ENCODE results near the gene HELZ2.

HELZ2 gene

DNA sequence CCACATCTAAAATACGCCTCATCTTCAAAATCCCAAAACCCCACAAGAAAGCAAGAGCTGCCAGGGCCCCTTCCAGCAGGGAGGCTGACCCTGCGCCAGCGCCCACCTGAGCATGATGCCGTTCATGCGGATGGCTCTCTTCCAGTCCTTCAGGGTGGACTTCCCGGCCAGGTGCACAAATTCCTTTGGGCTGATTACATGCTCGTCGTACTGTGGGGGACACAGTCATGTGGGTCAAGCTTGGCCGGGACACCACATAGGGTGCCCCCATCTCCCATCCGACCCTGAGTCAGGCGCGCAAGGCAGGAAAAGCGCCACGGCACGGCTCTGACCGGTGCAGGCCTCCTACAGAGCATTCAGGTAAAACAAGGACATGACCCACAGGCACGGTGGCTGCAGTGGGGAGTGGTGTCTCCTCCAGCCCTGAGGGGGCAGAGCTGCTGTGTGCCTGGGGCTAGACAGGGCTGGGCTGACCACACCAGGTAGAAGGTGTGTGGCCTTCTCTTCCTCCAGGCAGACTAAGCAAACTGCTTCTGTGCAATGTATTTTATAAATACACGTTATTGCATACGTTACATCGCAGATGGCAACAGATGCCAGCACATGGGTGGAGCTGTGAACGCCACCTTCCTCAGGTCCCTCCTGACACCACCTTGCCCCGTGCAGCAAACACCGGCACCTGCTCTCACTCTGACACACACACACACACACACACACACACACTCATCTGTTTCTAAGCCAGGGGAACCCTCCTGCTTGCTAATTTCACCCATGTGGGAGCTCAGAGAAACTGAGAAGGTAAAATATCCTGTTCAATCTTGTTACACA lies 23.8 kb upstream of the HELZ2 start:
- DNase-seq: no peak

DNA sequence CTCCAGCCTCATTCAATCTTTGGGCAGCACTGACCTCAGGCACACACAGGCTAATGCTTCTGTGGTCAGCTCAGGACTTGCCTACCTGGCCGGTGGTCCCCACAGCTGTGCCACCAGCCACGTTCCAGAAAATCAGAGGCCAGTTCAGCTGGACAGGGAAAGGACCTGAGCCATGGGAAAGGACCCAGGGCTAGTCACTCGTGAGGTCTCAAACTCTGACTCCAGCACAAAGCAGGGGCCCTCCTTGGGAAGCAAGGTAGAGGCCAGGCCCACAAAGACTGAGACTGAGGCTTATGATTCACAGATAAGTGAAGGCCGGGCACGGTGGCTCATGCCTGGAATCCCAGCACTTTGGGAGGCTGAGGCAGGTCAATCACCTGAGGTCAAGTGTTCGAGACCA lies 22.4 kb upstream of the HELZ2 start:
- DNase-seq: no peak

DNA sequence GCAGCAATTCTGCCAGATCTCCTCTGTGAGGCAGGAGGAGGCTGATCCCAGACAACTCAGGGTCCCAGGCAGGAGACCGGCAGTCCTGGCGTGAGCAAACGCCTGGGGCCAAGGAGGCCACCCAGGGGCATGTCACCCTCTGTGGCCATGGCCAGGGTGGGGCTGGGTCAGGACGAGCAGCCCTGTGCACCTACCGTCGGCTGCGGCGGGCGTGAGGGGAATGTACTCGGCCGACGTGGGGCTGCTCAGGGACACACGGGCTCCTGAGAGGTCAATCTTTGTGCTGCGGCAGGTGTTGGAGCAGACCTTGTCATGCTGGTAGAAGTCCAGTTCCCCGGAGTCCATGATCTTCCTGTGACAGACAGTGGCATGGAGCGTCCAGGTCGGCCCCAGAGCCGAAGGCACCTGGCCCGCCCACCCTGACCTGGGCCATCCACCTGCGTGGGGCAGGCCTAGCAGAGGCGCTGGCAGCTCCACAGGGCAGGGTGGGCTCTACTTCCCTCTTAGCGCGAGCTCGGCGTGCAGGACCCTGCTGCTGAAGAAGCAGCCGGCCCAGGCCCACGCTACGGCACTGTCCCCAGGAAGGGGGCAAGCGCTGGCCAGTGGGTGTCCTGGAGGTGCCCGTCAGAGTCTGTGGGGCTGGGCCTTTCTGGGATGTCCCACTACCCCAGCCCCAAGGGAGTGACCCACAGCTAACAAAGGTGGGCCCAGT lies 21.5 kb upstream of the HELZ2 start:
- no peak for DNase-seq

DNA sequence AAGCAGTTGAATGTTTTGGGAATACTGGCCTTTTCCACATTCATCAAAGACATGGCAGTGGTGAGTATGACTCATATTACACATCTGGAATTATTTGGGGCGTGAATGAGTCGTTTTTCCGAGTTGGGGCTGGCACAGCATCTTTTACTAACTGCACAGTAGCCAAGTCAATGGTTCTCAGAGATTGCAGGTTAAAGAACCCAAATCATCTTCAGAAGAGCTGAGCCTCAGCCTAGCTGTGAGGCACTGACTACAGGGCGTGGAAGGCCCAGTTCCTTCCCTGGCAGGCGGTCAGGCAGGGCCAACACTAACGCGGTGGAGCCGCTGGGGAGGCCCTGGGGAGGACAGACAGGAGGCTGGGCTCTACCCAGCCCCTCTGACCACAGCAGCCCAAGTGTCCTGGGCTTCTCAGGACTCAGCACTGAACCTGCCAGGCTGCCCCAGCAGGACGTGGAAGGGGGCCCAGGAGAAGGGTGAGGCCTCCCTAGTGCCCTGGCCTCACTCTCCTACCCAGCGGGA lies 20.1 kb upstream of the HELZ2 start:
- DNase-seq: no peak

DNA sequence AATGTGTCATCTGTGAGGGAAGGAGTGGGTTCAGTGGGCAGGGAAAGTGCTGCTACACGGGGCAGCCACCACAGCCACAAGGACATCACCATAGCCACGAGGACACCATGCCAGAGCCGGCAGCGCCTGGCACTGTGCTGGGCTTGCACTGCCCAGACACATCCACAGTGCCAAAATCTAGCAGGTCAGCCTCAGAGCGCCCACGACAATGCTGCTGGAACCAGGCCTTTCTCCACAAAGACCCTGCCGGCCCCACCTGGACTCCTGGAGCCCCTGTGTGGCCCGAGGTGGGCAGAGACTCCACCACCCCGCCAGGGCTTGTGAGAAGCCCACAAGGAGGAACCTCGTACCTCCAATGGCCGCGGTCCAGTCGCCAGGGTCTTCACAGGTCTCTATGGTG lies 18.6 kb upstream of the HELZ2 start:
- no peak for DNase-seq

DNA sequence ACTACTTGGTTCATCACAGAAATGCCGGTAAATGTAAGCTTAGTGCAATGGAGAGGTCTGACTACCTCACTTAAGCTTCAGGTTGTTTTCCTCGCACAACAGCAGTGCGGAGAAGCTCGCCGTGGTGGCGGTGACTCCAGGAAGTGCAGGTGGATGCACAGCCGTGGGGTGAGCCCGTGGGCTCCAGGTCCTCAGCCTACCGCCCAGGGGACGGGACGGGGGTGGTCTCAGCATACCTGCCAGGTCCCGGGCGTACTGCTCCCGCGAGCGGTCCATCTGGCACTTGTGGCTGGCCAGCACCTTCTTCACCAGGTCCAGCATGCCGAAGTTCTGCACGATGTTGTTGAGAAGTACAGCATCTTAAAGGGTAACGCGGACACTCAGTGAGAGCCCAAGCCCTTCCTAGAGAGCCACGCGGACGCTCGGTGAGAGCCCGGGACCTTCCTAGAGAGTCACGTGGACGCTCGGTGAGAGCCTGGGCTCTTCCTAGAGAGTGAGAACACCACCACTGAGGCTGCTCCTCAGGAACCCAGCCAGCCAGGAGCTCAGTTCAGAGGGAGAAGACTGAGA lies 17.8 kb upstream of the HELZ2 start:
- DNase-seq: no peak

DNA sequence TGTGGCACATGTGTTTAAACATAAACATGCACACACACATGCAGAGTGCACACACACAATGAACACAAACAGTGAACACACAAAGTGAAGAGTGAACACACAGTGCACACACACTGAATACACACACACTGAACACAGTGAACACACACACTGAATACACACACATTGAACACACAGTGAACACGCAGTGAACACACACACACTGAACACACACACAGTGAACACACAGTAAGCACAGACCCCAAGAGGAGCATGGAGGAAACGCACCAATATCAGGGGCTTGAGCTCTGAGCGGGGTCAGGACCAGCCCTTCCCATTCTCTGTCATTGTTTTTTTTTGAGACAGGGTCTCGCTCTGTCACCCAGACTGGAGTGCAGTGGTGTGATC lies 17.1 kb upstream of the HELZ2 start:
- no peak for DNase-seq

DNA sequence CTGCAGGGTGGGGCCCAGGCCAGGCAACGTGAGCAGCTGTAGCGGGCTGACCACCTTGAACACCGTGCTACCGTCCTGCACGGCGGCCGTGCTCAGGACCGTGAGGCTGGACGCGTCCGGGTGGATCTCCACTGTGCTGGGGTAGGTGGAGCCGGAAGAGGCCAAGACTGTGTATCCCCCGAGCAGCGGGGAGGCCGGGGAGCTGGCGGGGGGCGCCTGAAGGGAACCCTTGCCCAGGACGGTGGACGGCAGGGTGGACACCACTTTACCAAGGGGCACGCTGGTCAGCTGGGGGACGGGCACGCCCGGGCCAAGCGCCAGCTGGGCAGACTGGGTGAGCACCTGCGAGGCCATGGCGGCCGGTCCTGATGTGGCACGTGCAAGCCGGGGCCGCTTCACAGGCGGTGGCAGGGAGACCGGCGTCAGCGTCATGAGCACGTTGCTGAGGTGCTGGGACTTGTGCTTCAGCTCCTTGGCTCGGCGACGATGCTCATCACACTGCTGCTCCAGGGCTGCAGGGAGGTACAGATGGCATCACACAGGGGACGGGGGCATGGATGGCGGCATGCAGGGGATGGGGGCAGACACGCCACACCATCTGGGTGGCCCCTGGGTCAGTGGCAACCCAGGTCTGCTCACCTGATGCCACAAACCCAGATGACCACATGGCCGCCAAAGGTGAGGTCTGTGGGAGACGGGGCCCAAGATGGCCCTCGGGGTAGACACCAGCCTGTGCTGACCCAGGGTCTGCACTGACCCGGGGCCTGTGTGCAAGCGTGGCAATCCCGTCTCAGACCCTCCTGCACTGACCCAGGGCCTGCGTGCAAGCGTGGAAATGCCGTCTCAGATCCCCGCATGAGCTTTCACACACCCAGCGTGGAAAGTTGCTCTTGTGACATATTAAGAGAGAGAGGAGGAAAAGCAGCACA lies 16.4 kb upstream of the HELZ2 start:
- no peak for DNase-seq

DNA sequence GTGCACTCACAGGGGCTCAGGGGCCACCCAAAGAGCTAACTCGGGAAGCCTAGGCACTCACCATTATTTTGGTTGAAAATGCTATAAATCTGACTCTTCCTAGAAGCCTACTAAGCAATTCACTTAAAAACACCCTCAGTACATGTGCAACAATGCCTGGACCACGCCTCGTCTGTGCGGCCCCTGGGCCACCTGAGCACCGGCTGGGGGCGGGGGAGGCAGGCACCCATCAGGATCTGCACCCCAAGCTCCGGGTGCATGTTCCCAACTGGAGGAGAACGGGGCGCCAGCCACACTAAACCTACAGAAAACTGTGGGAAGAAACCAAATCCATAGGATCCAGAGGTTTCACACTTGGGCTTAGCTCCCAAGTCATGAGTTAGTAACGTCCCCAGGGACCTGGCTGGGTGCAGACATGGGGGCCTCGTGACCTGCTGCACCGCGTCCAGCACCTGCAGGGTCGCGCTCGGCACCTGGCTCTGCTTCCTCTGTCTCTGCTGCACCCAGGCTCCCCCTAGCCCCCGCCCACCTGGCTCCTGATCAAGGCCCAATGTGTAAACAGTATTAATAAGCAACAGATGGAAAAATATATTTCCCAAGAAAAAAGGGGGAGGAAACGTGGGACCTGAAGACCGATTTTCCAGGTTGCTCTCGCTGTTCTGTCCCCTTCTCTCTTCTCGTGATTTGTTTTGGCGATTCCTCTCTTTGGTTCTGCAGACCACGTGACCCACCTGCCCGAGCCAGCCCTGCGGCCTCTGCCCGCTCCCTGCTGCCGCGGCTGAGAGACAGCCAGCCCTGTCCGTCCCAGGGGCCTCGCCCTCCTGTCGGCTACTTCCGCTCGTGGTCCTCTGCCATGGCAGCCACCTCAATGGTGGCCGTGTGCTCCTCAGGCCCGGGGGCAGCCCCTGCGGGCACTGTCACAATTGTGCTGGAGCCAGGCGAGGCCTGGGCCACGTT lies 15.5 kb upstream of the HELZ2 start:
- no peak for DNase-seq

DNA sequence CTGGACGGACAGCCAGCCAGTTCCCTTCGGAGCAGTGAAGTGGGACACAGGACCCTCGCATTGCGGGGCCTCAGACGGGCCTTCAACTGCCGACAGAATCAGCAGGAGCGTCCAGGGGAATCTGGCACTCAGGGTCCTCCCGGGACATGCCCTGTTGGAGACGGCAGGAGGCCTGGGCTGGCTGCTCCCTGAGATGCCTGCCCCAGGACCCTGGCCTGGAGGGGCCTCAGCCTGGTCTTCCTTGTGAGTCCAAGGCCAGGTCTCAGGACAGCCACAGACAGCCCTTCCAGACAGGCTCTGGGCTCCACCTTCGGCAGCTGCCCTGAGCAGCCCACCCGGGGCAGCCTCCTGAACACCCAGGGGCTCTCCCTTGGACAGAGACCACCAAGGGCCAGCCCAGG lies 14.6 kb upstream of the HELZ2 start:
- DNase-seq: no peak

DNA sequence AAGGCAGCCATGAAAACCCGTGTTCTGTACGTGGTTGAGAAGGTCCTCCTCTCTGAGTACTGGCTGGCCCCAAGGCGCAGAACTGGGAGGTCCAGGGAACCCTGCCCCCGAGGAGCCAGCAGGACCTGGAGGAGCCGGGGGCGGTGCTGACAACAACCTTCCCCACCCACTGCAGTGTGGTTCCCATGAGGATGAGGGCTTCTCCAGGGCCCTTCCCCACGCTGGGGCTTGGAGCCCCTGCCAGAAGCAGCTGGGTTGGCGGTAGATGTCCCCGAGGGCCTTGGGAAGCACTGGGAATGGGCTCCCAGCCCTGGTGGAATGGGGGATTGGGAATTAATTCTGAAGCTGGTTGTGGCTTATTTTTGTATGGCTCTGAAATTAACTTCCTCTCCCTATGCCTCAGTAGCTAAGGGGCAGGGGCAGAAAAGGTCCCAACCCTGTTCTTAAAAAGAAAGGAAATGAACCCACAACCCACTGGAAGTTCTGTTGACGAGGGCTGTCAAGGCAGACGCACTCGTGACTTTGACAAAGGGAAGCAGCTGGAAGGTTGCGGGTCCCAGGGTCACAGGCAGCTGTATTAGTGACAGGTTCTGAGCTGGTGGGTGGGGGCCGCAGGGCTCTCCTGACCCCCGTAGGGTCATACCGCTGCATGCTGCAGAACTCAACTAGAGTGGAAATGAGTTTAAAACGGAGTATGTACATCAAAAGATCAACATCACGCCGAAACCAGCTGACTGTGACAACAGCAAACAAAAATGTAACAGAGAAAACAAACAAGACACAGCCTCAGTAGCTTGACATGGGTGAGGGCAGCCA lies 13.9 kb upstream of the HELZ2 start:
- DNase-seq: no peak

DNA sequence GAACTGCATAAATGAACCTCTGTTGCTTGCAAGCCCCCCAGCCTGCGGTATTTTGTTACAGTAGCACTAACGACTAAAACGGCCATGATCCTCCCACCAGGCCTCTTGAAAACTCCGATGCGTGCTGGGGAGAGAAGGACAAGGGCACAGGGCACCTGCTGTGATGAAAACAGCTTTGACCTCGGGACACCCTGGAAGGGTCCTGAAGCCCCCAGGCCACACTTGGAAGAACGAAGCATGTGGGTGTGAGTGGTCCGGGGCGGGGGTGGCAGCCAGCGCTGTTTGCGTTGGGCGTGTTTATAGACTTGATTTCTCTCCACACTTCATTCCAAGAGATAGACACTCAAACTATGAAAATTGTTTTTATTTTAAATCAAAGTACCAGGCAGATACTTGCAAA lies 13.2 kb upstream of the HELZ2 start:
- DNase-seq: no peak

DNA sequence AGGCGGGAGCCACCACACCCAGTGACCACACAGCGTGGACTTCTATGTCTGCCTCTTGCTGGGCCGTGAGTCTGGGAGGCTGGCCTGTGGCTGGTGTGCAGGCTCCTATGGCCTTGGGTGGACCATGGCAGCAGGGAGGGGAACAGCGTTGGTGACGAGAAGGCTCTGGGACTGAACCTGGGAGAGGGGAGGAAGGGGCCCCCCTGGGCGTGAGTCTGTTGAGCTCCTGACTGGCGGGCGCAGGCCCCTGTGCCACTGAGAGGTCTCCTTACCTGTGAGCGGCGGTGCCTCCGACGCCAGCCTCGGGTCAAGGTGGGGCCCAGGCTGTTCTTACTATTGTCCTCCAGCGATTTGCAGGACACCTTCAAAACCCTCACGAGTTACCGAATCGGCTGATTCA lies 12.8 kb upstream of the HELZ2 start:
- no peak for DNase-seq

DNA sequence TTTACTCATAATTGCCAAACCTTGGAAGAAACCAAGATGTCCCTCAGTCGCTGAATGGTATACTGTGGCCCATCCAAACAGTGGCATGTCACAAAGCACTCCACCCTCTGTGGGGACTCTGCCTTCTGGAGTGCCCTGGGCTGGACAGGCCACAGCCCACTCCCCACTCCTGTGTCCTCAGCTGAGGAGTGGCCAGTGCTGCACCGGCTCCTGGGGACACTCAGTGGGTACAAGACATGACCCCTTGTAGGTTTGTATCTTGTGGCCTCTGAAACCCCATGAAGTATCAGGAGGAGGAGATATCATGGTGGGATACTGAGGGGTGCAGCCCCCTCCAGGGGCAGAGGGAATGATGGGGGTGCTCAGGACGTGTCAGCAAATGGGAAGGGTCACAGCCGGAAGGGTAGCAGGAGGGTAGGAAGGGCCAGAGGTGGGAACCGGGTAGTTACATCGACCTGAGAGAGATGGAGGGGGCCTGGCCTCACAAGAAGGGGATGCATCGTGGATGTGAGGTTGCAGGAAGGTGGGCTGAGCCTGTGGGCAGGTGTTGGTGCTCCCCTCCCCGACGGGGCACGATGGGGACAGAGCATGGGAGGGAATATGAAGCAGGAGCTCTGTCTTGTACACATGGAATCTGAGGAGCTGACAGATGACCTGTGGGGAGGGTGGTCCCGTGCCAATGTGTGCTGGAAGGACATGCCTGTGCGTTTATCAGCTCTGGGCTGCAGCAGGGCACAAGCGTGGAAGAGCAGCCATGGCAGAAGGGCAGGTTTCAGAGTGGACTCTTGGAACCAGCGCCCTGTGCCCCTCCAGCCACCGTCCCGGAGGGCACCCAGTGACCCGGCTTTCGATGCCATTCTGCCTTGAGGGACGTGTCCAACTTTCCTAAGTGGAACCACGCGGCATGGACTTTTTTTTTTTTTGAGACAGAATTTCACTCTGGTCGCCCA lies 11.9 kb upstream of the HELZ2 start:
- no peak for DNase-seq

DNA sequence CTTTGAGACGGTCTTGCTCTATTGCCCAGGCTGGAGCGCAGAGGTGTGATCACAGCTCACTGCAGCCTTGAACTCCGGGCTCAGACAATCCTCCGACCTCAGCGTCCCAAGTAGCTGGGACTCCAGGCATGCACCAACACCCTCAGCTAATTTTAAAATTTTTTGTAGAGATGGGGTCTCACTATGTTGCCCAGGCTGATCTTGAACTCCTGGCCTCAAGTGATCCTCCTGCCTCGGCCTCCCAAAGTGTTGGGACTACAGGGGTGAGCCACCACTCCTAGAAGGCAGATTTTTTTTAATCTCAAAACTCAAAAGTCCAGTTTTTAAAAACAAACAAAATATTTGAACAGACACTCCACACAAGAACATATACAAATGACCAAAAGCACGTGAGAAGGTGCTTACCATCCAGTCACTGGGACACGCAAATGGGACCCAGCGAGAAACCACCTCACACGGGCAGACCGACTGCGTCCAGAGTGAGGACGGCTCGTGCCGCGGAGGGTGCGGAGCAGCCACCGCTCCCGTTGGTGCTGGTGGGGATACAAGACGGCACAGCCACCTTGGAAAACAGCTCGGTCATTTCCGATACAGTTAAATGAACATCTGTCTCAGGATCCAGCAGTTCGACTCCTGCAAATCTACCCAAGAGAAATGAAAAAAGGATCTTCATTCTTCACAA lies 8.5 kb upstream of the HELZ2 start:
- no peak for DNase-seq

DNA sequence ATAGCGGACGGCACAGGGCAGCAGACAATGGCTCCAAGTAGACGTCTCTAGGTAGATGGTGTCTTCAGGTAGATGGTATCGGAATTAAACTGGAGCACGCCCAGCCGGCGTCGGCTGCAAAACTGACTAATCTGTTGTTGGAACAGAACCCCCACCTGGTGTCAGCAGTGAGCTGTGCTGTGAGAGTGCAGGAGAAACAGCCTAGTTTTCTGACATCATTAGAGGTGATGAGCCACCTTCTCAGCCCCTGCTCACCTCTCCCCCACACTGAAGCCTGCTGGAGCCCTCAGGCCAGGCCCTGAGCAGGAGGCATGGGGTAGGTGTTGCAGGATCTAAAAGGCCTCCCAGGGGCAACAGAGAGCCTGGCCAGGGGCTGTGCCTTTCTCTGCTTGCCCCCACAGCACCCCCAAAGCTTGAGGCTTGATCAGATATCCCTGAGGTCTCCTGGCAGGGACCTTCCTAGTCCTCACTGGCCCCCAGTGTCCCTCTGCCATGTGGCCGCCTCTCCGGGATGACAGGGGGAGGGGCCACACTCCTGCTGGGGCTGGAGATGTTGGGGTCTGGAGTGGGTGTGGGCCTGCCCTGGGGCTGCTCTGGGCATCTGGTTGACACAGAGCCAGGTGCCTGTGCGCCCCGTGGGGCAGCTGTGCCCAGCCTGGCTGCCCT lies 6.9 kb upstream of the HELZ2 start:
- no peak for DNase-seq

DNA sequence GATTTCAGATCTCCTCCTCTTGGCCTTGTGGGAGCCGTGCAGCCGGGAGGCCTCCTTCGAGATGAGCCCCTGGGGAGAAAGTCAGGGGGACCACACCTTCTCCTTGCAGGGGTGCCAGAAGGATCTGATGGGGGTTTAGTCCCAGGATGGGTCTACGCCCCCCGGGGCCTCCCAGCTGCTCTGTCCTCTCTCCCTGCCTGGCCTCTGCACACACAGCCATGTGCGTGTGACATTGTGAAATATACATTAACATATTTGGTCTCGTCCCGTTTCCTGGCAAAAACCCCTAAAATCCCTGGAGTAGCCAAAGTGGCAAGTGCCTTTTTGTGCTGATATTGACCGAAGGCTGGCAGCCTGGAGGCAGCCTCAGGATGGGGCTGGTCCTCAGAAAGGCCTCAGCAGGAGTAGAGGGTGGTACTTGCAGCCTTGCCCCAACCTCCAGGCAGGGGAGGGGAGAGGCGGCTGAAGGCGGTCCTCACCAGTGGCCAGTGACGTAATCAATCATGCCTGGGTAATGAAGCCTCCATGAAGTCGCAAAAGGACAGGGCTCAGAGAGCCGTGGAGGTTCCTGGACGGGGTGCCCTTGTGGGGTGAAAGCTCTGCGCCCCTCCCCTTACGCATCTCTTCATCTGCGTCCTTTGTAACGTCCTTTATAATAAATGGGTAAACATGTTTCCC lies 5.1 kb upstream of the HELZ2 start:
- no peak for DNase-seq

Data from activated CD4-positive, CD25-positive, alpha-beta regulatory T cell treated with anti-CD3 and anti-CD28 coated beads, Interleukin-2, amount 50 U/mL, for 72 hours (primary cell).